ENCODE data around the gene WDR93.

WDR93 gene

GRCh38 chr15:89668171-89668570, 22.4 kb upstream of the WDR93 start:
- no peak overlapping the region for H3K4me3 ChIP-seq (ENCODE audit: low read depth, low read length)
- no peak for DNase-seq (ENCODE audit: low read depth)
- TF ChIP-seq CTCF (conservative IDR thresholded peaks at IDR 0.05; ENCODE audit: low read depth, low read length): no peak

GRCh38 chr15:89669309-89669865, 21.2 kb upstream of the WDR93 start:
- TF ChIP-seq CTCF (conservative IDR thresholded peaks at IDR 0.05; ENCODE audit: low read depth, low read length): no peak
- no peak overlapping the region for H3K4me3 ChIP-seq (ENCODE audit: low read depth, low read length)
- no peak for DNase-seq (ENCODE audit: low read depth)

- no peak overlapping the region for H3K4me3 ChIP-seq (ENCODE audit: low read depth, low read length)
- DNase-seq (ENCODE audit: low read depth): no peak
- TF ChIP-seq CTCF (conservative IDR thresholded peaks at IDR 0.05; ENCODE audit: low read depth, low read length): no peak
Measured at GRCh38 chr15:89669941-89670340, 20.7 kb upstream of the WDR93 start.

GRCh38 chr15:89670971-89671560, 19.5 kb upstream of the WDR93 start:
- no peak for DNase-seq (ENCODE audit: low read depth)
- H3K4me3 ChIP-seq (ENCODE audit: low read depth, low read length): no peak overlapping the region
- TF ChIP-seq CTCF (conservative IDR thresholded peaks at IDR 0.05; ENCODE audit: low read depth, low read length): no peak

- TF ChIP-seq CTCF (conservative IDR thresholded peaks at IDR 0.05; ENCODE audit: low read depth, low read length): no peak
- H3K4me3 ChIP-seq (ENCODE audit: low read depth, low read length): no peak overlapping the region
Measured at GRCh38 chr15:89671687-89672086, 18.9 kb upstream of the WDR93 start.

GRCh38 chr15:89672221-89673164, 18.1 kb upstream of the WDR93 start:
- peak; percentile 61 for DNase-seq (ENCODE audit: low read depth)
- H3K4me3 ChIP-seq (ENCODE audit: low read depth, low read length): no peak overlapping the region
- peak; percentile 6 for TF ChIP-seq CTCF (conservative IDR thresholded peaks at IDR 0.05; ENCODE audit: low read depth, low read length)

More at GRCh38 chr15:89671687-89672086, 18.9 kb upstream of the WDR93 start:
- DNase-seq (ENCODE audit: low read depth): no peak

Measured in choroid plexus epithelial cell (primary cell).